H1 (cell line): ENCODE measurements around the gene SKA3. TPM values are rescaled to one million over a fixed set of nuclear protein-coding genes. Genes with fewer than 3 reads are reported as not detected.
A peak's percentile ranks its signal among the peaks of the same experiment; 100 is the strongest.

Source experiments
- CTCF ChIA-PET: fragments of 300-600 bp; sonication (Branson Sonifier 250); formaldehyde crosslinking; loops from one replicate; lab custom pipeline; 2021; ENCODE audit not compliant: partially characterized antibody; lab: Charles Lee
- POLR2A ChIA-PET: fragments of 300-600 bp; sonication (Branson Sonifier 250); formaldehyde crosslinking; loops from one replicate; lab custom pipeline; 2021; ENCODE audit warnings: inconsistent platforms; ENCODE audit not compliant: partially characterized antibody; lab: Charles Lee
- DNase-seq, 2 experiments: peaks; one replicate each; pipeline versions ENCODE4 v3.0.0 to v3.0.0-alpha.2; 2010 to 2022; ENCODE audit warnings: low spot score in 2 of 2, low read depth in 1 of 2, mixed read lengths in 1 of 2
- FAIRE-seq: peaks from 2 replicates; lab custom pipeline; 2011; peaks lifted over from hg19 to GRCh38; lab: Jason Lieb, UNC
- H2AFZ ChIP-seq: 2 replicates; pipeline ENCODE4 v1.8.1; 2012; ENCODE audit warnings: low read length, inconsistent platforms
- H2AK5ac ChIP-seq: 2 replicates; pipeline ENCODE4 v1.6.1; 2013; ENCODE audit warnings: low read depth, low read length
- H2BK120ac ChIP-seq: replicated peaks from 2 replicates; pipeline ENCODE3; 2013; ENCODE audit warnings: low read depth, low read length, inconsistent platforms
- H2BK12ac ChIP-seq: 2 replicates; pipeline ENCODE4 v1.6.1; 2013; ENCODE audit warnings: low read depth, low read length
- H2BK15ac ChIP-seq: 2 replicates; pipeline ENCODE4 v1.6.1; 2013; ENCODE audit warnings: low read length
- H2BK20ac ChIP-seq: 2 replicates; pipeline ENCODE4 v1.6.1; 2013; ENCODE audit warnings: low read length
- H2BK5ac ChIP-seq: 2 replicates; pipeline ENCODE4 v1.6.1; 2013; ENCODE audit warnings: low read depth, low read length
- H3K14ac ChIP-seq: 2 replicates; pipeline ENCODE4 v1.6.1; 2013; ENCODE audit warnings: inconsistent platforms; ENCODE audit not compliant: insufficient read length
- H3K18ac ChIP-seq: 2 replicates; pipeline ENCODE4 v1.6.1; 2013; ENCODE audit warnings: low read length; ENCODE audit errors: extremely low read depth
- H3K23ac ChIP-seq: 2 replicates; pipeline ENCODE4 v1.6.1; 2013; ENCODE audit warnings: inconsistent platforms; ENCODE audit not compliant: insufficient read length
- H3K23me2 ChIP-seq: 2 replicates; pipeline ENCODE4 v1.6.1; 2013; ENCODE audit warnings: low read depth, low read length
- H3K27ac ChIP-seq: 2 replicates; pipeline ENCODE4 v1.6.1; 2011; ENCODE audit warnings: low read depth, low read length, inconsistent platforms
- H3K27me3 ChIP-seq, 4 experiments: replicated peaks in 1 of 4; 1 replicate in 1 of 4; 2 replicates in 3 of 4; pipeline versions ENCODE4 v1.6.1 to v1.8.1; 2011 to 2013; ENCODE audit warnings: low read length in 3 of 4, mild to moderate bottlenecking in 3 of 4, inconsistent platforms in 2 of 4, mixed read lengths in 2 of 4, moderate library complexity in 1 of 4; ENCODE audit not compliant: control insufficient read depth in 3 of 4, insufficient read depth in 3 of 4; ENCODE audit errors: extremely low read depth in 1 of 4
- H3K36me3 ChIP-seq, 4 experiments: 2 replicates each; pipeline versions ENCODE4 v1.6.1 to v1.8.1; 2011 to 2013; ENCODE audit warnings: mild to moderate bottlenecking in 4 of 4, low read length in 3 of 4, moderate library complexity in 2 of 4, control low read depth in 1 of 4, inconsistent platforms in 1 of 4; ENCODE audit not compliant: insufficient read depth in 4 of 4, control insufficient read depth in 2 of 4
- H3K4ac ChIP-seq: replicated peaks from 2 replicates; pipeline ENCODE3; 2013; ENCODE audit warnings: low read length, low read depth, mixed read lengths, inconsistent platforms; ENCODE audit not compliant: insufficient read length
- H3K4me1 ChIP-seq, 4 experiments: replicated peaks in 1 of 4; 1 replicate in 1 of 4; 2 replicates in 3 of 4; pipeline versions ENCODE4 v1.6.1 to v1.8.1; 2011 to 2013; ENCODE audit warnings: low read length in 3 of 4, inconsistent platforms in 2 of 4, mixed read lengths in 1 of 4; ENCODE audit not compliant: insufficient read depth in 4 of 4, control insufficient read depth in 3 of 4
- H3K4me2 ChIP-seq, 2 experiments: 2 replicates each; pipeline versions ENCODE4 v1.6.1 to v1.8.1; 2011 to 2013; ENCODE audit warnings: low read depth in 2 of 2, low read length in 2 of 2, control low read depth in 1 of 2, inconsistent platforms in 1 of 2, mild to moderate bottlenecking in 1 of 2; ENCODE audit not compliant: insufficient read depth in 1 of 2
- H3K4me3 ChIP-seq, 4 experiments: fragments of 200-600, 300-600 bp in 1 of 4; sonication (generic), shearing (Covaris generic), sonication (Bioruptor Twin) in 1 of 4; 2 replicates each; pipeline versions ENCODE4 v1.5.1 to v1.8.1; 2011 to 2016; ENCODE audit warnings: low read length in 4 of 4, low read depth in 3 of 4, control low read depth in 2 of 4, inconsistent platforms in 2 of 4, mild to moderate bottlenecking in 2 of 4, mixed read lengths in 1 of 4, moderate library complexity in 1 of 4; ENCODE audit not compliant: insufficient read depth in 2 of 4; ENCODE audit errors: extremely low read depth in 1 of 4
- H3K56ac ChIP-seq: replicated peaks from 2 replicates; pipeline ENCODE3; 2013; ENCODE audit warnings: low read depth, mild to moderate bottlenecking, mixed read lengths, low read length, inconsistent platforms; ENCODE audit not compliant: insufficient read length
- H3K79me1 ChIP-seq: 2 replicates; pipeline ENCODE4 v1.6.1; 2013; ENCODE audit warnings: low read depth, low read length, control low read depth
- H3K79me2 ChIP-seq, 2 experiments: 2 replicates each; pipeline versions ENCODE4 v1.6.1 to v1.8.1; 2012 to 2013; ENCODE audit warnings: low read length in 2 of 2, mild to moderate bottlenecking in 2 of 2, inconsistent platforms in 1 of 2; ENCODE audit not compliant: insufficient read depth in 2 of 2, control insufficient read depth in 1 of 2
- H3K9ac ChIP-seq, 4 experiments: replicated peaks in 1 of 4; 1 replicate in 1 of 4; 2 replicates in 3 of 4; pipeline versions ENCODE4 v1.6.1 to v1.8.1; 2011 to 2013; ENCODE audit warnings: low read depth in 3 of 4, low read length in 3 of 4, control low read depth in 2 of 4, mild to moderate bottlenecking in 2 of 4, moderate library complexity in 2 of 4, inconsistent platforms in 1 of 4; ENCODE audit errors: extremely low read depth in 1 of 4
- H3K9me3 ChIP-seq, 2 experiments: 2 replicates each; pipeline versions ENCODE4 v1.6.1 to v1.8.1; 2012 to 2013; ENCODE audit warnings: mild to moderate bottlenecking in 2 of 2, moderate library complexity in 2 of 2, control low read depth in 1 of 2, inconsistent platforms in 1 of 2, low read depth in 1 of 2, low read length in 1 of 2, mixed read lengths in 1 of 2; ENCODE audit not compliant: insufficient read depth in 2 of 2
- H4K20me1 ChIP-seq, 2 experiments: replicated peaks in 1 of 2; 2 replicates each; pipeline versions ENCODE3 to v1.8.1; 2011 to 2013; ENCODE audit warnings: inconsistent platforms in 2 of 2, low read length in 2 of 2, mild to moderate bottlenecking in 1 of 2; ENCODE audit not compliant: insufficient read depth in 2 of 2, control insufficient read depth in 1 of 2
- H4K5ac ChIP-seq: 2 replicates; pipeline ENCODE4 v1.6.1; 2013; ENCODE audit warnings: low read length, low read depth, mixed read lengths, inconsistent platforms; ENCODE audit not compliant: insufficient read length
- H4K8ac ChIP-seq: 2 replicates; pipeline ENCODE4 v1.8.0; 2013; ENCODE audit warnings: mild to moderate bottlenecking, moderate library complexity, low read length, inconsistent platforms; ENCODE audit not compliant: insufficient read depth; ENCODE audit errors: extremely low read depth
- H4K91ac ChIP-seq: replicated peaks from 2 replicates; pipeline ENCODE3; 2013; ENCODE audit warnings: low read length, mixed read lengths, inconsistent platforms; ENCODE audit not compliant: insufficient read length
- E2F6 ChIP-seq: IDR thresholded peaks from 2 replicates; pipeline ENCODE4 v1.6.1; 2012; ENCODE audit warnings: inconsistent platforms
- EGR1 ChIP-seq: IDR thresholded peaks from 2 replicates; pipeline ENCODE4 v1.6.1; 2011; ENCODE audit warnings: low read depth, low read length, borderline replicate concordance
- EP300 ChIP-seq, 2 experiments: IDR thresholded peaks; 1 replicate in 1 of 2; 2 replicates in 1 of 2; pipeline ENCODE4 v1.6.1; 2011 to 2012; ENCODE audit warnings: low read depth in 2 of 2, low read length in 2 of 2, mild to moderate bottlenecking in 2 of 2, borderline replicate concordance in 1 of 2, inconsistent platforms in 1 of 2, moderate library complexity in 1 of 2
- EZH2 ChIP-seq: fragments of 200-600 bp; sonication (generic); IDR thresholded peaks from 2 replicates; pipeline ENCODE4 v1.7.1; 2012; ENCODE audit warnings: low read depth, mild to moderate bottlenecking, moderate library complexity, low read length, inconsistent platforms; ENCODE audit not compliant: severe bottlenecking
- HDAC2 ChIP-seq, 2 experiments: fragments of 300-600 bp in 1 of 2; sonication (generic) in 1 of 2; IDR thresholded peaks; 2 replicates each; pipeline ENCODE4 v1.6.1; 2011 to 2012; ENCODE audit warnings: low read depth in 2 of 2, low read length in 2 of 2, mild to moderate bottlenecking in 2 of 2, moderate library complexity in 2 of 2, borderline replicate concordance in 1 of 2, inconsistent platforms in 1 of 2
- MAX ChIP-seq: IDR thresholded peaks from 2 replicates; pipeline ENCODE4 v1.6.1; 2012; ENCODE audit warnings: inconsistent platforms
- NANOG ChIP-seq: IDR thresholded peaks from 2 replicates; pipeline ENCODE4 v1.6.1; 2011; ENCODE audit warnings: low read length, low read depth, mild to moderate bottlenecking, inconsistent platforms; ENCODE audit not compliant: insufficient read depth, poor library complexity, severe bottlenecking
- POLR2AphosphoS5 ChIP-seq: IDR thresholded peaks from 2 replicates; pipeline ENCODE4 v1.6.1; 2011; ENCODE audit warnings: low read depth, low read length
- RNF2 ChIP-seq: fragments of 200-900, 300-1000 bp; sonication (generic); IDR thresholded peaks from 2 replicates; pipeline ENCODE4 v1.7.1; 2016; ENCODE audit warnings: borderline replicate concordance, low read depth, mild to moderate bottlenecking, antibody characterized with exemption, low read length; ENCODE audit not compliant: poor library complexity, severe bottlenecking; ENCODE audit errors: missing control alignments
- SIRT6 ChIP-seq: IDR thresholded peaks from one replicate; pipeline ENCODE4 v1.7.1; 2012; ENCODE audit warnings: low read length, inconsistent platforms
- SIX5 ChIP-seq: IDR thresholded peaks from 2 replicates; pipeline ENCODE4 v1.6.1; 2011; ENCODE audit warnings: mild to moderate bottlenecking, low read depth, low read length
- ZNF274 ChIP-seq: IDR thresholded peaks from 2 replicates; pipeline ENCODE4 v1.7.0; 2012; ENCODE audit warnings: low read length, borderline replicate concordance; ENCODE audit errors: extremely low read depth
- WGBS, 2 experiments: shearing (Covaris generic) in 1 of 2; methylation state at CpG; one replicate each; pipeline versions ENCODE4 v1.1.6 to v1.1.7; 2013 to 2015; ENCODE audit warnings: low lambda C conversion rate in 2 of 2, mixed read lengths in 2 of 2, inconsistent platforms in 1 of 2, low coverage in 1 of 2, missing lambda C conversion rate in 1 of 2; ENCODE audit not compliant: insufficient replicate concordance in 2 of 2, insufficient coverage in 1 of 2, insufficient read length in 1 of 2; ENCODE audit errors: extremely low coverage in 1 of 2, missing lambda C conversion rate in 1 of 2; 5-methylcytosine and 5-hydroxymethylcytosine counted together
- polyA plus RNA-seq, 7 experiments: library from polyadenylated mRNA; depleted of rRNA in 3 of 7; stranded (reverse) in 5 of 7; unstranded in 2 of 7; fragments of >200 nt in 5 of 7; fragments of 200-250 nt in 2 of 7; gene quantifications; 1 replicate in 5 of 7; 2 replicates in 1 of 7; 4 replicates in 1 of 7; pipeline versions ENCODE4 v1.2.1 to v1.2.3, GENCODE V29; 2011 to 2013; ENCODE audit warnings: missing spikeins in 2 of 7, mixed read lengths in 2 of 7
- total RNA-seq: library from RNA; stranded (reverse); fragmentation: NEBNext Ultra II Directional; extraction: Animal tissue kit (Norgen Biotek cat#: 25700); gene quantifications from 2 replicates; pipeline ENCODE4 v1.2.1, GENCODE V29; 2021

SKA3 gene
- total and polyA plus RNA-seq, 2 of the 8 experiments (the other 6 are each of a cell fraction or from before 2014, with no cell fraction given) = 32.3 to 63.7 TPM

GRCh38 chr13:21116141-21116540 lies 60.2 kb downstream of the SKA3 start:
- Histone ChIP-seq H4K20me1 (no peaks in the 10 kb centered on the region), H3K4me3 (no peak overlapping the region), H3K4me2 (no peak overlapping the region), H3K79me2 (no peaks in the 10 kb centered on the region), H3K14ac (no peak overlapping the region), H2BK12ac (peak overlapping the region; percentile 18; the same call in 1 of the 2 replicates), H3K4me1 (peaks cover 0 to 7% (median 3%) of the 10 kb centered on the region in 4 experiments; a peak in 3 of 7 replicates), H2AK5ac (no peak overlapping the region), H2BK15ac (no peak overlapping the region), H4K91ac (no peak overlapping the region), H3K27ac (no peak overlapping the region), H3K56ac (no peak overlapping the region), H3K79me1 (no peaks in the 10 kb centered on the region), H3K18ac (no peak overlapping the region), H2BK5ac (no peak overlapping the region), H3K23ac (no peak overlapping the region), H3K36me3 (no peaks in the 10 kb centered on the region; a peak in 1 of 8 replicates), H3K9ac (no peak overlapping the region; a peak in 1 of 7 replicates), H2AFZ (no peak overlapping the region), H3K9me3 (no peaks in the 10 kb centered on the region), H3K27me3 (no peaks in the 10 kb centered on the region), H4K8ac (no peak overlapping the region), H3K4ac (no peak overlapping the region), H4K5ac (no peak overlapping the region), H2BK120ac (no peak overlapping the region), H3K23me2 (no peaks in the 10 kb centered on the region), H2BK20ac (no peak overlapping the region)
- DNase-seq = no peak
- WGBS, 2 experiments = 93% methylated on average over 6 of the region's 6 CpGs; no CpG with 5 or more reads in 1 of the 2 experiments
- no peak for FAIRE-seq
- POLR2A ChIA-PET = no interaction called here
- CTCF ChIA-PET = interaction anchor here (1.2 to 1.3 kb wide), 2 partner anchors 15 to 62 kb away, joined by 3 read pairs; no protein-coding TSS in a partner anchor
- no peak for TF ChIP-seq NANOG
- TF ChIP-seq EP300 (IDR thresholded peaks at IDR 0.05; ENCODE audit: borderline replicate concordance in 1 of 2, low read depth in 2 of 2, low read length in 2 of 2) = no peak
- TF ChIP-seq ZNF274 = no peak
- no peak for TF ChIP-seq HDAC2 (IDR thresholded peaks at IDR 0.05; ENCODE audit: borderline replicate concordance in 1 of 2, low read depth in 2 of 2, low read length in 2 of 2)
- TF ChIP-seq SIRT6 = no peak
- TF ChIP-seq EZH2 = no peak
- TF ChIP-seq MAX = no peak
- TF ChIP-seq SIX5 = no peak
- TF ChIP-seq RNF2 = no peak
- TF ChIP-seq POLR2AphosphoS5 = no peak
- no peak for TF ChIP-seq E2F6
- no peak for TF ChIP-seq EGR1
